ENCODE measurements around the gene LENG9. TPM values are rescaled to one million over a fixed set of nuclear protein-coding genes. Genes with fewer than 3 reads are reported as not detected.

Gene LENG9
- total RNA-seq, 1 donor from 2014 or later, result 5.0 TPM

GRCh38 chr19:54424660-54425381 lies 38.8 kb downstream of the LENG9 start:
- intact Hi-C loops (cut with micrococcal nuclease), result no loop called here

DNA sequence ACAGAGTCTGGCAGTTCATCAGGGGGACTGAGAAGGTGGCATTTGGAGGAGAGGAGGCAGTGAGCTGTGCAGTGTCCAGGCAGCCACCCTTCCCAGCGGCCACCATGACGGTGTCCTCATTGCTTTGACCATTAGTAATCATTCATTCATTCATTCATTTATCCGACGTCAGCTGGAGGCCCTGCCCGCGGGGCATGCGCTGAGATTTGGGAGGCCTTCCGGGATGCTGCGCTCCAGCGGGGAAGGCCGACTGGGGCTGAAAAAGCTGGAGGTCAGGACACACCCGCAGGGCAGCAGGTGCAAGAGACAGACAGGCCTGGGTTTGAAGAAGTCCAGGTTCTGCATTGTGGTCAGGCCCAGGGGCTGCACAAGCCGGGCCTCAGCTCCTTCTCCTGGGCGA lies 39.4 kb downstream of the LENG9 start:
- intact Hi-C loops (cut with micrococcal nuclease), result no loop called here

GRCh38 chr19:54422136-54422535 lies 41.4 kb downstream of the LENG9 start:
- intact Hi-C loops (cut with micrococcal nuclease), result no loop called here

DNA sequence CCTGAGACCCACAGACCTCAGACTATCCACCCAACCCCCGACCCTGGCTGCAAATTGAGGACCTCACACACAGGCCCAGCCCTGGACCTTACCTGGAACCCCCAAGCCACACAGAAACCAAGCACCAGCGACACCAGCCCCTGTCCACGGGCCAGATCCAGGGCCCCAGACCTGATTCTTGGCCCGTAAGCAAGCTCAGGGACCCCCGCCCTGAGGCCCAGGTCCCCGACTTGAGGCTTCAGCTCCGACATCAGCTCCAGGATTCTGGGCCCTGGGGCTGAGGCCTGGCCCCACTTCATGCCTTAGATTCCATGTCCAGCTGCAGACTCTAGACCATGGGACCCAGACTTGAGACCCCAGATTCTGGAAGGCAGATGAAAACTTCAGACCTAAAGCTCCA lies 42.1 kb downstream of the LENG9 start:
- intact Hi-C loops (cut with micrococcal nuclease), result no loop called here

DNA sequence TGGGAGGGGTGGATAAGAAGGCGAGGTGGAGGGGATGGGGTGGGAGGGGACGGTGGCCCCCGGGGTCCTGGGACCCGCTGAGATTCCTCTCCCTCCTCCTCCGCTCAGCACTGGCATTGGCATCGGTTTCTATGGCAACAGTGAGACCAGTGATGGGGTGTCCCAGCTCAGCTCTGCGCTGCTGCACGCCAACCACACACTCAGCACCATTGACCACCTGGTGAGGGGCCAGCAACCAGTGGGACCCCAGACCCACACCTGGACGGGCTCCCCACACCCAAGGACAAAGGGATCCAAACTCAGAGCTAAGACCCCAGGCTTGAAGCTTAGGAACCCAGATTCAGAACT lies 42.4 kb downstream of the LENG9 start:
- intact Hi-C loops (cut with micrococcal nuclease), result no loop called here

DNA sequence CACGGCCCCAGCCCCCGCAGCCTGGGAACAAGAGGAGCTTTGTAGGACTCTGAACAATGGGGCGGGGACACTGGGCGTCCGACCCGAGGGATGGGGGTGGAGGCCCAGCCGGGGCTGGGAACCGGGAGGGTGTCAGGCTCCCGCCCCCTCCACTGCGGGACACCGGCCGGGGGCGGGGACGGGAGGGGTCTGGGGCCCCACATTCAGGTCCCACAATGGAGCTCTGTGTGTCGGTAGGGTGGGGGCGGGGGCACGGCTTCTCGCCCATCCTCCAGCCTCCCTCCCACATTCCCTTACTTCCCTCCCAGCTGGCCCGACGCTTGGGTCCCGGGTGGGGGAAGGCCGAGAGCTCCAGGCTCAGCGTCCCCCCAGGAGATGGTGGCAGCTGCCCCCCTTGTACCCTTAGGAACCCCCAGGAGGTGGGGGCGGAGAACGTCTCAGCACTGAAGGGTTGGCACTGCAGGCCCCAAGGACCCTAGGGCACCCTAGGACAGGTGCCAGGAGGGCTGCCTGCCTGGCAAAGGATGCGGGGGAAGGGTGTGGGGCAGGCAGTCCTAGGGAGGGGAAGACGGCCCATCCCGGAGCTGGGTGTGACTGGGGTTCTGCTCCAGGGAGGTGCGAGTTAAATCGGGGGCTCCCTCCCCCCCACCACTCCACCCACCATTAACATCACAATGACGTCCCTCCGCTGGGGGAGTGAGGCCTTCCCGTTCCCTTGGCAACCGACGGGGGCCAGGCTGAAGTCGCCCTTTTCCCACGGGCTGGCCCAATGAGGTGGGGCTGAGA lies 43.0 kb downstream of the LENG9 start:
- intact Hi-C loops (cut with micrococcal nuclease), result no loop called here

DNA sequence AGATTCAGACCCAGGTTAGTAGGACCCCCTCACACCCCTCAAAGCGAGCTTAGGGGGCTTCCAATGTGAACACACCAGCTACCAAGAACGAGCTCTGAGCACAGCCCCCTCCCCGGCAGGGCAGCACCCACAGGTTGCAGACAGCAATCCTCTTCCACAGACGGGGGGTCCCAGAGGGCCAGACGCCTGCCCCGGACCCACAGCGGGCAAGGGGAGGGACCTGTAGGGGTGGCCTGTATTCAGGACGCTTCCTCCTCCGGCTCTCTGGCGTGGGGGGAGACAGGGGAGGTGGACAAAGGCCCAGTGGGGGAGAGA lies 43.6 kb downstream of the LENG9 start:
- intact Hi-C loops (cut with micrococcal nuclease), result no loop called here

DNA sequence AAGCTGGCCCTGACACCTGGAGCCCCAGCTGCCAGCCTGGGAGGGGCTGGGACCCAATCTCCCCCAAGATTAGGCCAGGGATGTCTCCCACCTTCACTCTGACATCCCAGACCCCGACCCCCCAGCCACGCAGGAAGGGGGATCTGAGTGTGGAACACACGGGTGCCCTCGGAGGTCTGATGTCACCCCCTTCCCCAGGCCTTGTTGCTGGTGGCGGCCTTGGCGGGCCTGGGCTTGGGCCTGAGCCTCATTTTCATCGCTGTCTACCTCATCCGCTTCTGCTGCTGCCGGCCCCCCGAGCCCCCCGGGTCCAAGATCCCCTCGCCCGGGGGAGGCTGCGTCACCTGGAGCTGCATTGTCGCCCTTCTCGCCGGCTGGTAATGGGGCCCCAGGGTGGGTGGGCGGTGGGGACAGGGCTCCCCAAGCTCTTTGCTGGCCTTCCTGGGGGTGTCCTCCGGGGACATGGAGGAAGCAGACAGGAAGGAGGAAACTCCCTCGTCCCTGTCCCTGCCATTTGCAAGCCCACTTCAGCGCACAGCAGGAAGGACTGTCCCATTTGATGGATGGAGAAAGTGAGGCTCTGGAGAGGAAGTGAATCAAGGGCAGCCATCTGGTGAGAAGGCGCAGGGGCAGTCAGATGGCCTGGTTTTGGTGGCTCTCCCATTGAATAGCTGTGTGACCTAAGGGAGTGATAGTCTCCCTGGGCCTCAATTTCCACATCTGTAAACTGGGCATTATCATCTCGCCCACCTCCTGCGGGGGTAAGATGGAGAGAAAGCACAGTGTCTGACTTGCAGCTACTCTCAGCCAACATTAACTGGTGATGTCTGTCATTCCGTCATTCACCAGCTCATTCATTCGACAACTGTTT lies 44.4 kb downstream of the LENG9 start:
- intact Hi-C loops (cut with micrococcal nuclease), result no loop called here

DNA sequence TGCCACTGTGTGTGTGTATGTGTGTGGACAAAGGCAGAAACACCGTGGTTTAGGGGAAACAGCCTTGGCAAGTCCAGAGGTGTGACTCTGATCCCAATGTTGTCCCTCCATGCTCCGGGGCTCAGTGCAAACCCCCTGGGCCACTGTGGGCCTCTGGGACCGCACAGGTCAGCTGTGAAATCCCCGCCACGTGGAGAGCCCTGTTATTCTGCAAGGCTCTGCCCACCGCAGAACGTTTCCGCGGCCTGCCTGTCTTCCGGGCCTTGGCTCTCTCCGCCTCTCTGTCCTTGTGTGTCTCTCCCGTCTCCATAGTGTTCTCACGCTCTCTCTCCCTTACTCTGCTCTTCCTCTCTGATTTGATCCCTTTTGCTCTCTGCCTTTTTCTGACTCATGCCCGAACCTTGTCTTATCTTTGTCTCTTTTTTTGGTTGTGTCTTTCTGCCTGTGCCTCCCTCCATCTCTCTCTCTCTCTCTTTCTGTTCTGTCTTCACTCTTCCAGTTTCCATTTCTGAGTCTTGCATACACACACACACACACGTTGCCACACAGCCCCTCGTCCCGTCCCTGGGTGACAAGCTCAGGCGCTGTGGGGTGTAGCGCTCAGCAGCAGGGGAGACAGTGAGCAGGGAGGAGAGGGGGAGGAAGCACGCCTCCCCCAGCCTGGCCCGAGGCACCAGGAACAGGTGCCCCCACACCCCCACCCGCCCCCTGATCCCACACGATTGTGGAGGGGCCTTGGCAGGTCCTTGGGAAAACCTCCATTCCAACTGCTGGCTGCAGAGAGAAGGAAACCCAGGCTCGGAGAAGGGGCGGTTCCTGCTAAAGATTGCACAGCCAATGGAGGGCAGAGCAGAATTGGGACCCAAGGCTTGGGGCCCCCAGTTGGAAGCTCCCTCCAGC lies 45.3 kb downstream of the LENG9 start:
- intact Hi-C loops (cut with micrococcal nuclease), result no loop called here

GRCh38 chr19:54416695-54417491 lies 46.7 kb downstream of the LENG9 start:
- intact Hi-C loops (cut with micrococcal nuclease), result no loop called here

DNA sequence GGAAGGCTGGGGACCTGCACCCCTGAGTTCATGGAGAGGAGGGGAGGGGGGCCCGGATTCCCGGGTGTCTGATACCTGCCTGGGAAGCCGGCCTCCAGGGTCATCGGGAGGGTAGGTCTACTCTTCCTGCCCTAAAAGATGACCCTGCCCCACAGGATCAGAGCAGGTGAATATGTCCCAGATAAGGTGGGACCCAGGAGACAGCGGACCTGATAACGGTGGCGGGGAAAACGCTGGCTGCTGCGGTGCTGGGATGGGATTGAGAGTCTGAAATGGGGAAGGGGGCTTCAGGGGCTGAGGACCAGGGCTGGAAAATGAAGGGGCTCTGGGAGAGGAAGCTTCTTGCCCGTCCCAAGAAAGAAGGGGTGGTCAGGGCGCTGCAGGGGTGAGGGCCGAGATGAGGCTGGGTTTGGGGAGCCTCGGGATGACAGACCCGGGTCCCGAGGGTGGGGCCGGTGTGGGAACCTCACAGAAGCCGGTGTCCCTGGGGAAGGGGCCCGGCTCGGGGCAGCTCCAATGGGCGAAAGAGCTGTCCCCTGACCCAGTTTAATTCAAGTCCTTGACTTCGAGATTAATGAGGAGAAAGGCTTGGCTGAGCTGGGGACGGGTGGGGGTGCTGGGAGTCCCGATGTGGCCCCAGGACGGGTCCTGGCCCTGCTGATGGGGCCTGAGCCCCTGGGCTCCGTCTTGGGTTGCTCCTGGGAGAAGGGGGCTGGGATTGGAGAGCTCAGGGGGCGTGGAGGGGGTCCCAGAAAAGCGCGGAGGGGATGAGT lies 47.5 kb downstream of the LENG9 start:
- intact Hi-C loops (cut with micrococcal nuclease), result no loop called here

DNA sequence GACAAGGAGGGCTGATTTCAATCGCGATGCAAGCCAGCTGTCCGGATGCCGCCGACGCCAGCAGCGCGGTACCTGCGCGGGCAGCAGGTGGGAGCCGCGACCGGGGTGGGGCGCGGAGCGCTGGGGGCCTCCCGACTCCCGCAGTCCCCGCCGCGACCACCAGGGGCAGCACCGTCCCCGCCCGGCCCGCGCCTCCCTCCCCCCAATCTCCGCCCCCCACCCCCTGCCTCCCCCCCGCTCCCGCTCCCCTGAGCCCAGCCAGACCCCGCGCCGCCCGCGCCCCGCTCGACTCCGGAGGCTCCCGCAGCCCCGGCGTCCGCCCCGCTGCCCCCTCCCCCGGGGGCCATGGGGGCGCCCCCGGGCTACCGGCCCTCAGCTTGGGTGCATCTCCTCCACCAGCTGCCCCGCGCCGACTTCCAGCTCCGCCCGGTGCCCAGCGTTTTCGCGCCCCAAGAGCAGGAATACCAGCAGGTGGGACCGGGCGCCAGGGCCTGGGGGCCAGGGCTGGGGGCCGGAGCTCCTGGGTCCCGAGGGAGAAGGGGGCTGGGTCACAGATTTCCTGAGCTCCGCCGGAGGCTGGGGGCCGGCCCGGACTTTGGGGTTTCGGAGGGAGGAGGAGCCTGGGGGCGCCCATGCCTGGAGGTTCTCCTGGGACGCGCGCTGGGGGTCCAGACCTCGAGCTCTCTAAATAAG lies 48.2 kb downstream of the LENG9 start, which contains the start of gene TTYH1:
TTYH1 (plus strand) TSS at position 257 of the 693 bp plus-strand sequence; CDS start at position 346, 89 bp downstream.
- intact Hi-C loops (cut with micrococcal nuclease), result no loop called here

- intact Hi-C loops (cut with micrococcal nuclease), result no loop called here
These were observed 49.4 kb downstream of the LENG9 start for GRCh38 chr19:54414156-54414555.

DNA sequence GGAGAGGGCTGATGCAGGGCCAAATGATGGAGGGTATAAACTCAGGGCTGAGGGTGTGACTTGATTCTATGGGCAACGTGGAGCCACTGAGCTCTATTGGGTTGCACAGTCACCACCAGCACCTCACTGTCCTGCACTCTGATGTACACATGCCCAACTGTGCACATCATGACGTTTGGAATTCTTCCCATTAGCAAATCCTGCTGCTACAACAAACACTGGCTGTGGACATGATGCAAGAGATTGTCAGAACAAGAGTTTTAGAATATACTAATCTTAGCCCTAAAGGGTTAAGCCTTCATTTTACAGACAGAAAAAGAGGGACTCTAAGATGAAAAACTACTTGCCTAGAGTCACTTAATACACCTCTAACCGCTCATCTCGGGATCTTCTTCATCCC lies 50.7 kb downstream of the LENG9 start:
- intact Hi-C loops (cut with micrococcal nuclease), result no loop called here

Other genes with a start within 250 kb of the LENG9 start
- gene LILRB3, start 240.8 kb downstream of the LENG9 start, total RNA-seq, result 0.14 and 0.61 TPM in 2 replicates
- 0.20 TPM in 1 of 2 replicates, not detected in the other for gene LILRA6, start 221.0 kb downstream of the LENG9 start, total RNA-seq
- gene LILRB5, start 206.5 kb downstream of the LENG9 start, total RNA-seq, result not detected in 2 replicates
- not detected in 2 replicates for gene LILRB2, start 182.7 kb downstream of the LENG9 start, total RNA-seq
- gene LILRA5, start 150.6 kb downstream of the LENG9 start, total RNA-seq, result not detected in 2 replicates
- gene LILRA4, start 124.6 kb downstream of the LENG9 start, total RNA-seq, result not detected in 2 replicates
- 81.2 and 82.9 TPM in 2 replicates for gene LAIR1, start 98.8 kb downstream of the LENG9 start, total RNA-seq
- 0.80 and 1.1 TPM in 2 replicates for gene TTYH1, start 48.3 kb downstream of the LENG9 start, total RNA-seq
- 201 and 215 TPM in 2 replicates for gene LENG8, start 14.6 kb downstream of the LENG9 start, total RNA-seq
- gene CDC42EP5, start 9.5 kb upstream of the LENG9 start, total RNA-seq, result not detected in 2 replicates
- 10.4 and 13.7 TPM in 2 replicates for gene LAIR2, start 39.1 kb upstream of the LENG9 start, total RNA-seq
- not detected in 2 replicates for gene LILRA2, start 110.0 kb upstream of the LENG9 start, total RNA-seq
- not detected in 2 replicates for gene LILRA1, start 129.9 kb upstream of the LENG9 start, total RNA-seq
- 0.11 TPM in 1 of 2 replicates, not detected in the other for gene LILRB1, start 166.7 kb upstream of the LENG9 start, total RNA-seq
- 0.23 and 0.30 TPM in 2 replicates for gene LILRB4, start 199.2 kb upstream of the LENG9 start, total RNA-seq

All from T-helper 2 cell treated with Interferon-gamma antibody and Interleukin-4, amounts not matched to agents 100 ng/mL and 5 ng/mL, for 36 hours (primary cell).